NB4 (cell line): ENCODE data around the gene MAB21L2.

Experiments
- DNase-seq: peaks from one replicate; pipeline ENCODE4 v3.0.0; 2010; ENCODE audit warnings: low read depth
- H3K4me3 ChIP-seq: one replicate; pipeline ENCODE4 v1.5.1; 2011; ENCODE audit warnings: mild to moderate bottlenecking, low read depth, low read length, moderate library complexity
- MAX ChIP-seq: IDR thresholded peaks from 2 replicates; pipeline ENCODE4 v1.6.1; 2011; ENCODE audit warnings: low read depth, low read length
- MYC ChIP-seq: IDR thresholded peaks from 2 replicates; pipeline ENCODE4 v1.6.1; 2011; ENCODE audit warnings: low read depth, low read length
- POLR2A ChIP-seq: IDR thresholded peaks from 2 replicates; pipeline ENCODE4 v1.6.1; 2011; ENCODE audit warnings: mild to moderate bottlenecking; ENCODE audit not compliant: insufficient read length; ENCODE audit errors: extremely low read depth
- TF ChIP-seq, protein P1 (sequence below): IDR thresholded peaks from one replicate; pipeline ENCODE4 v1.5.1; 2012; ENCODE audit warnings: low read depth, low read length

The MAB21L2 gene

GRCh38 chr4:150584111-150584915 is 2.4 kb downstream of the MAB21L2 start:
- no peak overlapping the region for H3K4me3 ChIP-seq
- DNase-seq = no peak
- TF ChIP-seq POLR2A = no peak
- no peak for TF ChIP-seq MYC
- TF ChIP-seq MAX = no peak
- TF ChIP-seq, protein P1, sequence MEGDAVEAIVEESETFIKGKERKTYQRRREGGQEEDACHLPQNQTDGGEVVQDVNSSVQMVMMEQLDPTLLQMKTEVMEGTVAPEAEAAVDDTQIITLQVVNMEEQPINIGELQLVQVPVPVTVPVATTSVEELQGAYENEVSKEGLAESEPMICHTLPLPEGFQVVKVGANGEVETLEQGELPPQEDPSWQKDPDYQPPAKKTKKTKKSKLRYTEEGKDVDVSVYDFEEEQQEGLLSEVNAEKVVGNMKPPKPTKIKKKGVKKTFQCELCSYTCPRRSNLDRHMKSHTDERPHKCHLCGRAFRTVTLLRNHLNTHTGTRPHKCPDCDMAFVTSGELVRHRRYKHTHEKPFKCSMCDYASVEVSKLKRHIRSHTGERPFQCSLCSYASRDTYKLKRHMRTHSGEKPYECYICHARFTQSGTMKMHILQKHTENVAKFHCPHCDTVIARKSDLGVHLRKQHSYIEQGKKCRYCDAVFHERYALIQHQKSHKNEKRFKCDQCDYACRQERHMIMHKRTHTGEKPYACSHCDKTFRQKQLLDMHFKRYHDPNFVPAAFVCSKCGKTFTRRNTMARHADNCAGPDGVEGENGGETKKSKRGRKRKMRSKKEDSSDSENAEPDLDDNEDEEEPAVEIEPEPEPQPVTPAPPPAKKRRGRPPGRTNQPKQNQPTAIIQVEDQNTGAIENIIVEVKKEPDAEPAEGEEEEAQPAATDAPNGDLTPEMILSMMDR = no peak

GRCh38 chr4:150585611-150586010 is 3.7 kb downstream of the MAB21L2 start:
- DNase-seq = no peak
- H3K4me3 ChIP-seq = no peak overlapping the region
- no peak for TF ChIP-seq MAX
- no peak for TF ChIP-seq POLR2A
- TF ChIP-seq, protein P1 = no peak
- no peak for TF ChIP-seq MYC

DNA sequence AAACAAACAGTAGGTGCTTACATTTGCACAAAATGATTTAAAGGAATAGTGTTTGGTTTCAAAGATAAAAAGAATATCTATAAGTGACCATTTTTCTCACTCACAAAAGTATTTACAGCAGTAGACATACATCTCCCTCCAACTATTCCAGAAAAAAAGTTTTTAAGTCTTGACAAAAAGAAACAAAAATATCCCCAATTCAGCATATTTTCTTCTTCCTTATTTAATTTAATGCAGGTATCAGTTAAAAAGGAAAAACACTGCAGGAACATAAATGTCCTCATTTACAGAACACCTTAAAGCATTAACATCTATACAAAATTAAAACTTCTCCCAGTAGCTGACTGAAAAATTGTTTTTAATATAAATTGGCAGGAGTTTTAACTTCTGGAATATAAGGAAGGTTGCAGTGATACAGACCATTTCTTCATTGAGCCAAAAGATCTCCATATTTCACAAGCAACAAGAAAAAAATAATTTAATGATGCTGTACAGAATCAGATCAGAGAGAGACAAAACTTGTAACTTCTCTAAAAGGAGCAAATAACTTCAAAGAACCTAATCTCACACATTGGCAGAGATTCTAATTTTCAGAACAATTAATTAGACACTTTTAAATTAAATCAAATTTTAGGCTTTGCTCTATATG is 4.3 kb downstream of the MAB21L2 start:
- H3K4me3 ChIP-seq = no peak overlapping the region
- no peak for DNase-seq
- TF ChIP-seq MYC = no peak
- TF ChIP-seq, protein P1 = no peak
- TF ChIP-seq MAX = no peak
- no peak for TF ChIP-seq POLR2A

GRCh38 chr4:150588316-150588715 is 6.4 kb downstream of the MAB21L2 start:
- TF ChIP-seq MAX = no peak
- TF ChIP-seq MYC = no peak
- TF ChIP-seq POLR2A = no peak
- TF ChIP-seq, protein P1 = no peak
- no peak for DNase-seq
- no peak overlapping the region for H3K4me3 ChIP-seq

- DNase-seq = no peak
- no peak for TF ChIP-seq MYC
- TF ChIP-seq MAX = no peak
- no peak for TF ChIP-seq POLR2A
- TF ChIP-seq, protein P1 = no peak
- H3K4me3 ChIP-seq = no peak overlapping the region
Measured at GRCh38 chr4:150589157-150589556, 7.2 kb downstream of the MAB21L2 start.
